GM23338 (cell line): ENCODE results near the gene TNNT1. TPM values are rescaled to one million over a fixed set of nuclear protein-coding genes. Genes with fewer than 3 reads are reported as not detected.

ENCODE experiments used
- ATAC-seq: fragments of 200-7000 bp; cut with Tn5 transposase; 3 replicates; pipeline ENCODE4 v1.9.1; 2020
- DNase-seq: peaks from one replicate; pipeline ENCODE4 v3.0.0-alpha.2; 2015; ENCODE audit warnings: low spot score
- H2AFZ ChIP-seq: fragments of 200-600 bp; sonication (generic); 2 replicates; pipeline ENCODE4 v1.8.0; 2016; ENCODE audit warnings: antibody characterized with exemption, mild to moderate bottlenecking, moderate library complexity
- H3F3A ChIP-seq: fragments of 200-600 bp; sonication (generic); replicated peaks from 2 replicates; pipeline ENCODE4 v1.8.0; 2017; ENCODE audit warnings: antibody characterized with exemption, mixed run types, low read depth
- H3K27ac ChIP-seq: fragments of 200-600 bp; sonication (generic); 2 replicates; pipeline ENCODE4 v1.6.1; 2016; ENCODE audit warnings: low read depth
- H3K27me3 ChIP-seq: fragments of 200-600 bp; sonication (generic); 2 replicates; pipeline ENCODE4 v1.8.0; 2016; ENCODE audit warnings: mild to moderate bottlenecking, mixed run types, moderate library complexity; ENCODE audit not compliant: insufficient read depth
- H3K36me3 ChIP-seq: fragments of 200-600 bp; sonication (generic); 2 replicates; pipeline ENCODE4 v1.8.0; 2016; ENCODE audit warnings: mild to moderate bottlenecking; ENCODE audit not compliant: insufficient read depth
- H3K4me1 ChIP-seq: fragments of 200-600 bp; sonication (generic); 2 replicates; pipeline ENCODE4 v1.8.0; 2016; ENCODE audit warnings: mild to moderate bottlenecking, moderate library complexity; ENCODE audit not compliant: insufficient read depth
- H3K4me2 ChIP-seq: fragments of 200-600 bp; sonication (generic); 2 replicates; pipeline ENCODE4 v1.7.1; 2017; ENCODE audit warnings: mixed run types
- H3K4me3 ChIP-seq: fragments of 200-600 bp; sonication (generic); 2 replicates; pipeline ENCODE4 v1.6.1; 2016; ENCODE audit warnings: mixed run types
- H3K79me2 ChIP-seq: fragments of 200-600 bp; sonication (generic); replicated peaks from 2 replicates; pipeline ENCODE4 v1.8.0; 2017; ENCODE audit warnings: mild to moderate bottlenecking; ENCODE audit not compliant: insufficient read depth
- H3K9me2 ChIP-seq: fragments of 200-600 bp; sonication (generic); 2 replicates; pipeline ENCODE4 v1.8.0; 2017; ENCODE audit not compliant: insufficient read depth
- H4K20me1 ChIP-seq: fragments of 200-600 bp; sonication (generic); replicated peaks from 2 replicates; pipeline ENCODE4 v1.8.0; 2017; ENCODE audit warnings: mild to moderate bottlenecking; ENCODE audit not compliant: insufficient read depth
- H3K27ac Mint-ChIP-seq: 2 replicates; pipeline ENCODE4 v1.8.0; 2020; ENCODE audit warnings: inconsistent platforms, mild to moderate bottlenecking, moderate library complexity, mixed read lengths
- H3K27me3 Mint-ChIP-seq: 3 replicates; pipeline ENCODE4 v1.8.0; 2022; ENCODE audit warnings: low read depth, mild to moderate bottlenecking, moderate library complexity, mixed read lengths, inconsistent platforms; ENCODE audit not compliant: insufficient read depth, poor library complexity
- H3K36me3 Mint-ChIP-seq: 3 replicates; pipeline ENCODE4 v1.8.0; 2021; ENCODE audit warnings: low read depth, mild to moderate bottlenecking, inconsistent platforms, moderate library complexity, mixed read lengths
- H3K4me1 Mint-ChIP-seq: 3 replicates; pipeline ENCODE4 v1.8.0; 2020; ENCODE audit warnings: mild to moderate bottlenecking, inconsistent platforms, mixed read lengths
- H3K4me3 Mint-ChIP-seq: 3 replicates; pipeline ENCODE4 v1.8.0; 2021; ENCODE audit warnings: moderate library complexity, mild to moderate bottlenecking, inconsistent platforms, mixed read lengths
- H3K9me3 Mint-ChIP-seq: 3 replicates; pipeline ENCODE4 v1.8.0; 2020; ENCODE audit warnings: moderate library complexity, mild to moderate bottlenecking, inconsistent platforms, mixed read lengths
- ZNF331 ChIP-seq: fragments of 250-450 bp; sonication (Bioruptor Pico); IDR thresholded peaks from 2 replicates; pipeline ENCODE4 v1.5.0; 2020; ENCODE audit warnings: low read depth, mild to moderate bottlenecking, moderate library complexity
- microRNA-seq: library from miRNA; unstranded; fragments of <30 nt; microRNA quantifications from one replicate; pipeline ENCODE4, GENCODE V29; 2017
- polyA plus RNA-seq: library from polyadenylated mRNA; unstranded; fragments of >200 nt; fragmentation: Nextera tagmentation; extraction: Ambion mirVana; gene quantifications from 2 replicates; pipeline ENCODE4 v1.2.1, GENCODE V29; 2016
- small RNA-seq: library from RNA; depleted of rRNA; stranded (forward); fragments of <200 nt; gene quantifications from one replicate; pipeline ENCODE3, GENCODE V24; 2014; ENCODE audit warnings: low replicate concordance
- total RNA-seq: library from RNA; depleted of rRNA; stranded (reverse); fragments of >200 nt; shearing (Covaris generic); gene quantifications from 2 replicates; pipeline ENCODE4 v1.2.3, GENCODE V29; 2014; rRNA removed

The TNNT1 gene
- total and polyA plus RNA-seq, 2 experiments from 2014 or later: 59.3 to 150 TPM

- H4K20me1 ChIP-seq: peaks cover 14% of the 10 kb centered on the region
- Mint-ChIP-seq H3K27me3 (peaks cover 65% of the 10 kb centered on the region), H3K4me3 (peak overlapping the region; percentile 88), H3K4me1 (peaks cover 45% of the 10 kb centered on the region), H3K9me3 (peaks cover 10% of the 10 kb centered on the region; the same call in 2 of the 3 replicates), H3K27ac (no peak overlapping the region), H3K36me3 (peaks cover 14% of the 10 kb centered on the region)
- H3K4me1 ChIP-seq: peaks cover 26% of the 10 kb centered on the region
- no peak overlapping the region for H2AFZ ChIP-seq
- H3F3A ChIP-seq: peaks cover 27% of the 10 kb centered on the region
- H3K9me2 ChIP-seq: no peaks in the 10 kb centered on the region
- DNase-seq (peak; percentile 60), ATAC-seq (no peak)
- peak overlapping the region; percentile 59; the same call in 1 of the 2 replicates for H3K4me2 ChIP-seq
- H3K4me3 ChIP-seq: peak overlapping the region; percentile 26; the same call in 1 of the 2 replicates
- H3K79me2 ChIP-seq: no peaks in the 10 kb centered on the region
- peaks cover 33% of the 10 kb centered on the region for H3K27me3 ChIP-seq
- no peaks in the 10 kb centered on the region for H3K36me3 ChIP-seq
- no peak for TF ChIP-seq ZNF331
- H3K27ac ChIP-seq: peak overlapping the region; percentile 24; the same call in 1 of the 2 replicates
Observed at GRCh38 chr19:55083004-55083850, 65.8 kb downstream of the TNNT1 start.

Small RNA genes lying within 50 kb of the gene (microRNA-seq; reads per million reads assigned to microRNA genes)
- not detected for gene MIR7975

Small RNA genes lying within 50 kb of the gene (small RNA-seq; reads per million reads assigned to genes)
- gene MIR7975: not detected
- not detected for gene RF01210

Other genes starting within 250 kb of the TNNT1 start
- gene NCR1, start 243.1 kb downstream of the TNNT1 start, total RNA-seq: 0.78 and 2.0 TPM in 2 replicates
- 1.6 and 1.8 TPM in 2 replicates for gene NCR1, start 243.1 kb downstream of the TNNT1 start, polyA plus RNA-seq
- gene NLRP7, start 201.7 kb downstream of the TNNT1 start, total RNA-seq: 1.8 and 2.2 TPM in 2 replicates
- gene NLRP7, start 201.7 kb downstream of the TNNT1 start, polyA plus RNA-seq: 1.2 and 1.4 TPM in 2 replicates
- 126 and 128 TPM in 2 replicates for gene NLRP2, start 182.8 kb downstream of the TNNT1 start, total RNA-seq
- gene NLRP2, start 182.8 kb downstream of the TNNT1 start, polyA plus RNA-seq: 51.7 and 54.8 TPM in 2 replicates
- gene GP6, start 110.9 kb downstream of the TNNT1 start, total RNA-seq: 0.17 TPM in 1 of 2 replicates, not detected in the other
- 1.3 TPM in 2 replicates for gene GP6, start 110.9 kb downstream of the TNNT1 start, polyA plus RNA-seq
- 32.3 and 36.5 TPM in 2 replicates for gene RDH13, start 86.1 kb downstream of the TNNT1 start, total RNA-seq
- 23.0 and 28.0 TPM in 2 replicates for gene RDH13, start 86.1 kb downstream of the TNNT1 start, polyA plus RNA-seq
- gene EPS8L1, start 73.3 kb downstream of the TNNT1 start, total RNA-seq: 40.6 and 47.5 TPM in 2 replicates
- 51.2 and 61.3 TPM in 2 replicates for gene EPS8L1, start 73.3 kb downstream of the TNNT1 start, polyA plus RNA-seq
- gene PPP1R12C, start 31.6 kb downstream of the TNNT1 start, total RNA-seq: 57.4 and 83.9 TPM in 2 replicates
- gene PPP1R12C, start 31.6 kb downstream of the TNNT1 start, polyA plus RNA-seq: 33.2 and 33.3 TPM in 2 replicates
- gene TNNI3, start 8.5 kb upstream of the TNNT1 start, total RNA-seq: 21.5 and 27.9 TPM in 2 replicates
- 150 and 153 TPM in 2 replicates for gene TNNI3, start 8.5 kb upstream of the TNNT1 start, polyA plus RNA-seq
- gene DNAAF3, start 17.4 kb upstream of the TNNT1 start, total RNA-seq: 5.6 and 8.5 TPM in 2 replicates
- 8.8 and 9.0 TPM in 2 replicates for gene DNAAF3, start 17.4 kb upstream of the TNNT1 start, polyA plus RNA-seq
- gene SYT5, start 31.1 kb upstream of the TNNT1 start, total RNA-seq: 0.54 and 2.1 TPM in 2 replicates
- gene SYT5, start 31.1 kb upstream of the TNNT1 start, polyA plus RNA-seq: 4.0 and 4.7 TPM in 2 replicates
- gene PTPRH, start 60.3 kb upstream of the TNNT1 start, total RNA-seq: 0.12 and 2.1 TPM in 2 replicates
- 0.12 and 0.16 TPM in 2 replicates for gene PTPRH, start 60.3 kb upstream of the TNNT1 start, polyA plus RNA-seq
- gene TMEM86B, start 79.6 kb upstream of the TNNT1 start, total RNA-seq: 2.9 and 3.2 TPM in 2 replicates
- 1.1 and 1.7 TPM in 2 replicates for gene TMEM86B, start 79.6 kb upstream of the TNNT1 start, polyA plus RNA-seq
- 62.5 and 70.8 TPM in 2 replicates for gene PPP6R1, start 109.8 kb upstream of the TNNT1 start, total RNA-seq
- gene PPP6R1, start 109.8 kb upstream of the TNNT1 start, polyA plus RNA-seq: 22.2 and 24.9 TPM in 2 replicates
- 91.0 and 91.1 TPM in 2 replicates for gene HSPBP1, start 130.9 kb upstream of the TNNT1 start, total RNA-seq
- 81.9 and 83.6 TPM in 2 replicates for gene HSPBP1, start 130.9 kb upstream of the TNNT1 start, polyA plus RNA-seq
- gene BRSK1, start 134.8 kb upstream of the TNNT1 start, total RNA-seq: 11.3 and 17.2 TPM in 2 replicates
- gene BRSK1, start 134.8 kb upstream of the TNNT1 start, polyA plus RNA-seq: 2.3 and 3.4 TPM in 2 replicates
- gene TMEM150B, start 176.1 kb upstream of the TNNT1 start, total RNA-seq: not detected in 2 replicates
- 0.29 and 0.40 TPM in 2 replicates for gene TMEM150B, start 176.1 kb upstream of the TNNT1 start, polyA plus RNA-seq
- 34.3 and 43.2 TPM in 2 replicates for gene KMT5C, start 190.7 kb upstream of the TNNT1 start, total RNA-seq
- gene KMT5C, start 190.7 kb upstream of the TNNT1 start, polyA plus RNA-seq: 12.9 and 14.2 TPM in 2 replicates
- 2.7 and 2.9 TPM in 2 replicates for gene COX6B2, start 205.5 kb upstream of the TNNT1 start, total RNA-seq
- gene COX6B2, start 205.5 kb upstream of the TNNT1 start, polyA plus RNA-seq: 5.3 and 5.7 TPM in 2 replicates
- gene GARIN5B, start 214.1 kb upstream of the TNNT1 start, total RNA-seq: not detected in 2 replicates
- gene GARIN5B, start 214.1 kb upstream of the TNNT1 start, polyA plus RNA-seq: not detected in 2 replicates
- gene IL11, start 221.3 kb upstream of the TNNT1 start, total RNA-seq: 1.1 and 2.2 TPM in 2 replicates
- gene IL11, start 221.3 kb upstream of the TNNT1 start, polyA plus RNA-seq: 0.58 and 1.7 TPM in 2 replicates
- gene TMEM190, start 227.6 kb upstream of the TNNT1 start, total RNA-seq: not detected in 2 replicates
- 4.2 and 4.8 TPM in 2 replicates for gene TMEM190, start 227.6 kb upstream of the TNNT1 start, polyA plus RNA-seq
- gene TMEM238, start 235.1 kb upstream of the TNNT1 start, total RNA-seq: 4.1 and 7.5 TPM in 2 replicates
- gene TMEM238, start 235.1 kb upstream of the TNNT1 start, polyA plus RNA-seq: 0.55 and 0.59 TPM in 2 replicates
- gene RPL28, start 236.7 kb upstream of the TNNT1 start, total RNA-seq: 463 and 737 TPM in 2 replicates
- gene RPL28, start 236.7 kb upstream of the TNNT1 start, polyA plus RNA-seq: 1,528 and 1,802 TPM in 2 replicates